Neutrophil (primary cell): ENCODE measurements around the gene NDUFV1.
"Not testable (repeated sequence)": the region's sequence is repeated elsewhere in the genome, so short reads cannot be mapped to it uniquely, and the experiment has no call there.

Experiments used
- H3K27ac ChIP-seq: fragments of 200-600 bp; sonication (generic); 2 replicates; pipeline ENCODE4 v1.5.1; 2016; ENCODE audit warnings: mild to moderate bottlenecking, moderate library complexity
- H3K27me3 ChIP-seq: fragments of 200-600 bp; sonication (generic); 2 replicates; pipeline ENCODE4 v1.6.0; 2016; ENCODE audit warnings: mild to moderate bottlenecking
- H3K36me3 ChIP-seq: fragments of 200-600 bp; sonication (generic); 2 replicates; pipeline ENCODE4 v1.5.1; 2017
- H3K4me1 ChIP-seq, 2 experiments: fragments of 200-600 bp in 1 of 2; sonication (generic) in 1 of 2; 1 replicate in 1 of 2; 2 replicates in 1 of 2; pipeline versions ENCODE4 v1.5.1 to v1.6.1; 2013 to 2016; ENCODE audit warnings: low read depth in 1 of 2, low read length in 1 of 2, mild to moderate bottlenecking in 1 of 2, moderate library complexity in 1 of 2; ENCODE audit not compliant: control insufficient read depth in 1 of 2, insufficient read depth in 1 of 2
- H3K4me3 ChIP-seq, 2 experiments: fragments of 200-600 bp in 1 of 2; sonication (generic) in 1 of 2; 1 replicate in 1 of 2; 2 replicates in 1 of 2; pipeline ENCODE4 v1.5.1; 2013 to 2016; ENCODE audit warnings: low read depth in 1 of 2, low read length in 1 of 2, mild to moderate bottlenecking in 1 of 2, moderate library complexity in 1 of 2
- H3K9me3 ChIP-seq: fragments of 200-600 bp; sonication (generic); 2 replicates; pipeline ENCODE4 v1.5.1; 2016
- TF ChIP-seq, protein P1 (sequence below): fragments of 200-600 bp; sonication (generic); IDR thresholded peaks from 2 replicates; pipeline ENCODE4 v1.5.1; 2016; ENCODE audit warnings: antibody characterized with exemption

The NDUFV1 gene

GRCh38 chr11:67652965-67653845 lies 46.5 kb downstream of the NDUFV1 start:
- H3K4me1 ChIP-seq: no peaks in the 10 kb centered on the region
- H3K27ac ChIP-seq: no peak overlapping the region
- peaks cover 42% of the 10 kb centered on the region for H3K27me3 ChIP-seq
- TF ChIP-seq, protein P1, sequence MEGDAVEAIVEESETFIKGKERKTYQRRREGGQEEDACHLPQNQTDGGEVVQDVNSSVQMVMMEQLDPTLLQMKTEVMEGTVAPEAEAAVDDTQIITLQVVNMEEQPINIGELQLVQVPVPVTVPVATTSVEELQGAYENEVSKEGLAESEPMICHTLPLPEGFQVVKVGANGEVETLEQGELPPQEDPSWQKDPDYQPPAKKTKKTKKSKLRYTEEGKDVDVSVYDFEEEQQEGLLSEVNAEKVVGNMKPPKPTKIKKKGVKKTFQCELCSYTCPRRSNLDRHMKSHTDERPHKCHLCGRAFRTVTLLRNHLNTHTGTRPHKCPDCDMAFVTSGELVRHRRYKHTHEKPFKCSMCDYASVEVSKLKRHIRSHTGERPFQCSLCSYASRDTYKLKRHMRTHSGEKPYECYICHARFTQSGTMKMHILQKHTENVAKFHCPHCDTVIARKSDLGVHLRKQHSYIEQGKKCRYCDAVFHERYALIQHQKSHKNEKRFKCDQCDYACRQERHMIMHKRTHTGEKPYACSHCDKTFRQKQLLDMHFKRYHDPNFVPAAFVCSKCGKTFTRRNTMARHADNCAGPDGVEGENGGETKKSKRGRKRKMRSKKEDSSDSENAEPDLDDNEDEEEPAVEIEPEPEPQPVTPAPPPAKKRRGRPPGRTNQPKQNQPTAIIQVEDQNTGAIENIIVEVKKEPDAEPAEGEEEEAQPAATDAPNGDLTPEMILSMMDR: no peak
- H3K9me3 ChIP-seq: no peaks in the 10 kb centered on the region
- no peaks in the 10 kb centered on the region for H3K36me3 ChIP-seq
- no peak overlapping the region for H3K4me3 ChIP-seq

GRCh38 chr11:67654225-67654624 lies 47.5 kb downstream of the NDUFV1 start:
- TF ChIP-seq, protein P1: no peak
- no peaks in the 10 kb centered on the region for H3K9me3 ChIP-seq
- no peaks in the 10 kb centered on the region for H3K36me3 ChIP-seq
- no peak overlapping the region for H3K27ac ChIP-seq
- H3K4me1 ChIP-seq: no peaks in the 10 kb centered on the region
- no peak overlapping the region for H3K4me3 ChIP-seq
- H3K27me3 ChIP-seq: peaks cover 31% of the 10 kb centered on the region

- no peaks in the 10 kb centered on the region for H3K4me1 ChIP-seq
- H3K27me3 ChIP-seq: peaks cover 11% of the 10 kb centered on the region
- no peak overlapping the region for H3K4me3 ChIP-seq
- no peaks in the 10 kb centered on the region for H3K36me3 ChIP-seq
- TF ChIP-seq, protein P1: no peak
- no peaks in the 10 kb centered on the region for H3K9me3 ChIP-seq
- no peak overlapping the region for H3K27ac ChIP-seq
These were observed 49.7 kb downstream of the NDUFV1 start for GRCh38 chr11:67656278-67656922.

DNA sequence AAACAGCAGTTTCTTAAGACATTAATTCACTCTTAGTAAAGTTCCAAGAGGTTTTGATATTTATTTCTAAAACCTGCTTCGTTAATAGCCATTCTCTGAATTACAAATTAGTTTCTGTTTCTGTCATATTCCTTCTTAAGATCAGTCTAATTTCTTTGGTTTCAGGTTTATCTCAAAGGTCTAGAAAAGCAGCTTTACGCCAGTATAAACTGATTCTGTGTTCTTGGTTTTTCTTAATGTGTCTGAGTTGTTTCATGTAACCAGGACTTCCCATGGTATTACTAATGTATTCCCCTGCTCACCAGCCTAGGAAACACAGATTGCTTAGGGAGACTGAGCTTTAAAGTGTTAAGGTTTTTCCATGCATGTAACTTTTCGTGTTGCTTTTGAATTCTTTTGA lies 50.6 kb downstream of the NDUFV1 start:
- TF ChIP-seq, protein P1: no peak
- no peaks in the 10 kb centered on the region for H3K9me3 ChIP-seq
- no peak overlapping the region for H3K4me3 ChIP-seq
- no peaks in the 10 kb centered on the region for H3K36me3 ChIP-seq
- peaks cover 3% of the 10 kb centered on the region for H3K27me3 ChIP-seq
- H3K4me1 ChIP-seq: no peaks in the 10 kb centered on the region
- no peak overlapping the region for H3K27ac ChIP-seq

DNA sequence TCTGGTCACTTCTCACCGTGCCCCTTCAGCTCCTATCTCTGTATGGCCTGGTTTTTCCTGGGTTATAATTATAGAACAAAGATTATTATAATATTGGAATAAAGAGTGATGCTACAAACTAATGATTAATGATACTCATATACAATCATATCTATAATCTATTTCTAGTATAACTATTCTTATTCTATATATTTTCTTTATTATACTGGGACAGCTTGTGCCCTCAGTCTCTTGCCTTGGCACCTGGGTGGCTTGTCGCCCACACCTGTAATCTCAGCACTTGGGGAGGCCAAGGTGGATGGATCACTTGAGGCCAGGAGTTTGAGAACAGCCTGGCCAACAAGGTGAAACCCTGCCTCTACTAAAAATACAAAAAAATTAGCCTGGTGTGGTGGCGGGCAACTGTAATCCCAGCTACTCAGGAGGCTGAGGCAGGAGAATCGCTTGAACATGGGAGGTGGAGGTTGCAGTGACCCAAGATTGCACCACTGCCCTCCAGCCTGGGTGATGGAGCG lies 53.0 kb downstream of the NDUFV1 start:
- H3K4me3 ChIP-seq, H3K9me3 ChIP-seq, H3K36me3 ChIP-seq, H3K4me1 ChIP-seq, H3K27ac ChIP-seq, H3K27me3 ChIP-seq: not testable (repeated sequence)

DNA sequence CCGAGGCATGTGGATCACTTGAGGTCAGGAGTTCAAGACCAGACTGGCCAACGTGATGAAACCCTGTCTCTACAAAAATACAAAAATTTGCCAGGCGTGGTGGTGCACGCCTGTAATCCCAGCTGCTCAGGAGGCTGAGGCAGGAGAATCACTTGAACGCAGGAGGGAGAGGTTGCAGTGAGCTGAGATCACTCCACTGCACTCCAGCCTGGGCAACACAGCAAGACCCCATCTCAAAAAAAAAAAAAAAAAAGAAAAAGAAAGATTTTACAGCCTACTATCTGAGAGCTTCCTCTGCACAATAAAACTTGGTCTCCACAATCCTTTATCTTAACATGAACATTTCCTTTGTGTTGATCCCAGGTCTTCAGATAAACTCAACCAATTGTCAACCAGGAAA lies 54.0 kb downstream of the NDUFV1 start:
- not testable (repeated sequence) for H3K27ac ChIP-seq, H3K36me3 ChIP-seq, H3K9me3 ChIP-seq, H3K4me1 ChIP-seq, H3K27me3 ChIP-seq, H3K4me3 ChIP-seq
